ENCODE measurements around the gene HOXB5.

- no peak for TF ChIP-seq CTCF (conservative IDR thresholded peaks at IDR 0.05; ENCODE audit: low read depth, low read length)
- no peak for TF ChIP-seq EZH2 (IDR thresholded peaks at IDR 0.05; ENCODE audit: low read length, unreplicated experiment)
- no peak for TF ChIP-seq EZH2phosphoT487 (IDR thresholded peaks at IDR 0.05; ENCODE audit: borderline replicate concordance, low read length)
Observed at GRCh38 chr17:48544349-48545021, 49.1 kb downstream of the HOXB5 start.

All from PC-3 (cell line).